OCI-LY7 (cell line): ENCODE measurements around the gene HOXD4. TPM values are rescaled to one million over a fixed set of nuclear protein-coding genes. Genes with fewer than 3 reads are reported as not detected.

Experiments used
- BruUV-seq: library from RNA; stranded (reverse); fragments of 400-500 nt; replicated peaks from 2 replicates; lab custom pipeline; 2021; lab: Mats Ljungman, UMichigan
- CTCF ChIA-PET: fragments of 300-600 bp; sonication (Branson Sonifier 250); formaldehyde crosslinking; loops from one replicate; lab custom pipeline; 2022; ENCODE audit warnings: antibody characterized with exemption; ENCODE audit not compliant: unreplicated experiment; lab: Charles Lee
- POLR2A ChIA-PET: fragments of 300-600 bp; sonication (Branson Sonifier 250); formaldehyde crosslinking; loops from one replicate; lab custom pipeline; 2022; ENCODE audit warnings: antibody characterized with exemption; lab: Charles Lee
- DNase-seq: peaks from one replicate; pipeline ENCODE4 v3.0.0-alpha.2; 2015; ENCODE audit warnings: low spot score
- H2AFZ ChIP-seq: fragments of 200-600 bp; sonication (generic), shearing (Covaris generic); 2 replicates; pipeline ENCODE4 v1.6.1; 2014; ENCODE audit warnings: mild to moderate bottlenecking, antibody characterized with exemption, low read length, moderate library complexity
- H3K27ac ChIP-seq: fragments of 200-600 bp; sonication (generic); 2 replicates; pipeline ENCODE4 v1.5.1; 2014; ENCODE audit warnings: mixed run types, low read depth, mild to moderate bottlenecking, moderate library complexity, low read length, inconsistent platforms; ENCODE audit not compliant: poor library complexity, severe bottlenecking
- H3K36me3 ChIP-seq: fragments of 200-600 bp; sonication (generic); 2 replicates; pipeline ENCODE4 v1.6.1; 2014; ENCODE audit warnings: mild to moderate bottlenecking, antibody characterized with exemption, low read length, moderate library complexity, mixed read lengths; ENCODE audit not compliant: insufficient read depth
- H3K4me1 ChIP-seq: fragments of 200-600 bp; sonication (generic); 2 replicates; pipeline ENCODE4 v1.5.1; 2014; ENCODE audit warnings: mild to moderate bottlenecking, low read length; ENCODE audit not compliant: insufficient read depth, poor library complexity, severe bottlenecking
- H3K4me2 ChIP-seq: fragments of 200-600 bp; sonication (generic); 2 replicates; pipeline ENCODE4 v1.6.1; 2014; ENCODE audit warnings: mild to moderate bottlenecking, low read length
- H3K4me3 ChIP-seq: fragments of 200-600 bp; sonication (generic); 2 replicates; pipeline ENCODE4 v1.5.1; 2014; ENCODE audit warnings: mild to moderate bottlenecking, low read depth, low read length; ENCODE audit not compliant: poor library complexity, severe bottlenecking
- H3K79me2 ChIP-seq: fragments of 200-600 bp; sonication (generic); 2 replicates; pipeline ENCODE4 v1.6.1; 2016; ENCODE audit warnings: low read depth, mild to moderate bottlenecking, low read length, moderate library complexity, mixed read lengths; ENCODE audit not compliant: insufficient read depth
- H3K9me2 ChIP-seq: fragments of 200-600 bp; sonication (generic); 2 replicates; pipeline ENCODE4 v1.6.1; 2016; ENCODE audit warnings: mild to moderate bottlenecking, low read length, mixed read lengths; ENCODE audit not compliant: insufficient read depth
- H3K9me3 ChIP-seq: fragments of 200-600 bp; sonication (generic); 2 replicates; pipeline ENCODE4 v1.6.1; 2014; ENCODE audit warnings: mild to moderate bottlenecking, mixed run types, low read length, mixed read lengths
- H4K20me1 ChIP-seq: fragments of 200-600 bp; sonication (generic); 2 replicates; pipeline ENCODE4 v1.6.1; 2014; ENCODE audit warnings: mild to moderate bottlenecking, antibody characterized with exemption, low read length, moderate library complexity, mixed read lengths; ENCODE audit not compliant: insufficient read depth
- EZH2phosphoT487 ChIP-seq: fragments of 200-600 bp; sonication (generic); IDR thresholded peaks from 2 replicates; pipeline ENCODE4 v1.6.1; 2018; ENCODE audit warnings: low read depth, borderline replicate concordance, mild to moderate bottlenecking, mixed run types, antibody characterized with exemption, low read length, moderate library complexity, mixed read lengths
- intact Hi-C: fragments of 100-400 bp; cut with micrococcal nuclease; formaldehyde crosslinking; loops from one replicate; pipeline ENCODE4 v1.10.0; 2022; ENCODE audit not compliant: unreplicated experiment
- total RNA-seq, 2 experiments: library from RNA; depleted of rRNA in 1 of 2; stranded (reverse); fragments of >200 nt in 1 of 2; shearing (Covaris generic) in 1 of 2; gene quantifications; 2 replicates each; pipeline ENCODE4 v1.2.3, GENCODE V29; 2014 to 2022
- TF ChIP-seq, protein P1 (sequence below): fragments of 200-600 bp; sonication (generic); conservative IDR thresholded peaks from 2 replicates; pipeline ENCODE4 v1.5.1; 2014; ENCODE audit warnings: mild to moderate bottlenecking, antibody characterized with exemption, low read length, moderate library complexity, mixed read lengths

HOXD4 gene
- total RNA-seq, 2 experiments from 2014 or later: not detected

GRCh38 chr2:176169711-176170110 lies 18.4 kb downstream of the HOXD4 start:
- BruUV-seq: no TSS peak
- Histone ChIP-seq H3K4me2 (no peak overlapping the region), H3K4me3 (no peak overlapping the region), H3K4me1 (no peaks in the 10 kb centered on the region), H3K9me2 (no peaks in the 10 kb centered on the region), H3K79me2 (no peaks in the 10 kb centered on the region), H3K9me3 (no peaks in the 10 kb centered on the region), H3K36me3 (no peaks in the 10 kb centered on the region), H4K20me1 (no peaks in the 10 kb centered on the region), H2AFZ (no peak overlapping the region), H3K27ac (no peak overlapping the region)
- intact Hi-C loops: no loop called here
- ChIA-PET POLR2A (interaction anchor here (0.6 kb wide), 2 partner anchors 204 to 440 kb away, joined by 3 to 11 read pairs; no protein-coding TSS in a partner anchor), CTCF (interaction anchor here (0.6 kb wide), 1 partner anchor 16 kb away, joined by 7 read pairs; no protein-coding TSS in a partner anchor)
- DNase-seq: no peak
- TF ChIP-seq, protein P1, sequence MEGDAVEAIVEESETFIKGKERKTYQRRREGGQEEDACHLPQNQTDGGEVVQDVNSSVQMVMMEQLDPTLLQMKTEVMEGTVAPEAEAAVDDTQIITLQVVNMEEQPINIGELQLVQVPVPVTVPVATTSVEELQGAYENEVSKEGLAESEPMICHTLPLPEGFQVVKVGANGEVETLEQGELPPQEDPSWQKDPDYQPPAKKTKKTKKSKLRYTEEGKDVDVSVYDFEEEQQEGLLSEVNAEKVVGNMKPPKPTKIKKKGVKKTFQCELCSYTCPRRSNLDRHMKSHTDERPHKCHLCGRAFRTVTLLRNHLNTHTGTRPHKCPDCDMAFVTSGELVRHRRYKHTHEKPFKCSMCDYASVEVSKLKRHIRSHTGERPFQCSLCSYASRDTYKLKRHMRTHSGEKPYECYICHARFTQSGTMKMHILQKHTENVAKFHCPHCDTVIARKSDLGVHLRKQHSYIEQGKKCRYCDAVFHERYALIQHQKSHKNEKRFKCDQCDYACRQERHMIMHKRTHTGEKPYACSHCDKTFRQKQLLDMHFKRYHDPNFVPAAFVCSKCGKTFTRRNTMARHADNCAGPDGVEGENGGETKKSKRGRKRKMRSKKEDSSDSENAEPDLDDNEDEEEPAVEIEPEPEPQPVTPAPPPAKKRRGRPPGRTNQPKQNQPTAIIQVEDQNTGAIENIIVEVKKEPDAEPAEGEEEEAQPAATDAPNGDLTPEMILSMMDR: no peak
- TF ChIP-seq EZH2phosphoT487: no peak

DNA sequence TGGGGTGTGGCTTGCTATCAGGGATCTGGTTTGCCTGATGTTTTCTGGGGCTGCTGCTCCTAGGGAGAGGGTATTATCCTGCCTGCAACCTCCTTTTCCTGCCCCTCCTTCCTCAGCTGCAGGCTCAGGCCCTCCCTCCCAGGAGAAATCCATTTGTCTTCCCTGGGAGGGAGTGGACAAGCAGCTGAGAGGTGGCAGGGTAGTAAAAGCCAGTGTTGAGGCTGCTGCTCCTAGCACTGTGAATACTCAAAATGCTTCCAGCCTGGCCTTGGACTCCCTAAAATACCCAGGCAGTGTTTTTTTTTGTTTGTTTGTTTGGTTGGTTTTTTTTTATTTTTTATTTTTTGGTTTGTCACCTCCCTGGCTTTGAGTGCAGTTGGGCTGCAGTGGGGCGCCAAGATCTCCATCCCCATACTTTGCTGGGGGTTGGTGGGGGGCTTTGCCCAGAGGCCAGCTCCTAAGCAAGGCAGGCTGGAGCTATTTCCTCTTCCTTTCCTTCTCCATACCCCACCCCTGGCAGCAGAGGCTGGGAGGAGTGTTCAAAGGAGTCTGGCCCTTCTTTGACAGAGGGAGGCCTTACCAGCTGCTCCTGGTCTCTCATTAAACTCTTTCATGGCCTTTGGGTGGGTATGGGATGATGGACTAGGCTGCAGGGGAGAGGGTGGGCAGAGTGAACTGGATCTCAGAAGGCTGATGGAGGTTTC lies 19.4 kb downstream of the HOXD4 start:
- H3K4me1 ChIP-seq: no peaks in the 10 kb centered on the region
- H3K4me3 ChIP-seq: no peak overlapping the region
- H3K9me2 ChIP-seq: no peaks in the 10 kb centered on the region
- no peaks in the 10 kb centered on the region for H4K20me1 ChIP-seq
- no peaks in the 10 kb centered on the region for H3K9me3 ChIP-seq
- ChIA-PET POLR2A (no interaction called here), CTCF (no interaction called here)
- no peak for DNase-seq
- no peak overlapping the region for H3K27ac ChIP-seq
- no peak overlapping the region for H2AFZ ChIP-seq
- no TSS peak for BruUV-seq
- H3K4me2 ChIP-seq: no peak overlapping the region
- no peaks in the 10 kb centered on the region for H3K36me3 ChIP-seq
- H3K79me2 ChIP-seq: no peaks in the 10 kb centered on the region
- intact Hi-C loops: no loop called here
- TF ChIP-seq, protein P1: no peak

DNA sequence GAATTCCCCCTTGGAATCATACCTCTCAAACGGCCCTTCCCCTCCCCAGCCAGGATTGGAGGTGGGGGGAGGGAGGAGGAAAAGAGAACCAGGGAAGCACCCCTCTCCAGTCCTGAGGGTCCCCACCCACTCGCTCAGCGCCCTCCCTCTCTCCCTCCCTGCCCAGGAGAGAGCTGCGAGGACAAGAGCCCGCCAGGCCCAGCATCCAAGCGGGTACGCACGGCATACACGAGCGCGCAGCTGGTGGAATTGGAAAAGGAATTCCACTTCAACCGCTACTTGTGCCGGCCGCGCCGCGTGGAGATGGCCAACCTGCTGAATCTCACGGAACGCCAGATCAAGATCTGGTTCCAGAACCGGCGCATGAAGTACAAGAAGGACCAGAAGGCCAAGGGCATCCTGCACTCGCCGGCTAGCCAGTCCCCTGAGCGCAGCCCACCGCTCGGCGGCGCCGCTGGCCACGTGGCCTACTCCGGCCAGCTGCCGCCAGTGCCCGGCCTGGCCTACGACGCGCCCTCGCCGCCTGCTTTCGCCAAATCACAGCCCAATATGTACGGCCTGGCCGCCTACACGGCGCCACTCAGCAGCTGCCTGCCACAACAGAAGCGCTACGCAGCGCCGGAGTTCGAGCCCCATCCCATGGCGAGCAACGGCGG lies 20.1 kb downstream of the HOXD4 start:
- no peak for TF ChIP-seq EZH2phosphoT487
- TF ChIP-seq, protein P1: no peak
- Histone ChIP-seq H2AFZ (no peak overlapping the region), H3K9me2 (no peaks in the 10 kb centered on the region), H3K4me2 (no peak overlapping the region), H3K4me3 (no peak overlapping the region), H3K36me3 (no peaks in the 10 kb centered on the region), H4K20me1 (no peaks in the 10 kb centered on the region), H3K27ac (no peak overlapping the region), H3K4me1 (no peaks in the 10 kb centered on the region), H3K79me2 (no peaks in the 10 kb centered on the region), H3K9me3 (no peaks in the 10 kb centered on the region)
- intact Hi-C loops: no loop called here
- no TSS peak for BruUV-seq
- ChIA-PET POLR2A (no interaction called here), CTCF (no interaction called here)
- DNase-seq: no peak
